Esophagus (tissue), 2 donors: Measurements from ENCODE around the gene METTL22. TPM values are rescaled to one million over a fixed set of nuclear protein-coding genes. Genes with fewer than 3 reads are reported as not detected.

Experiments used
- H3K27ac ChIP-seq, 2 donors: one replicate each; pipeline ENCODE4 v1.5.1; 2013; ENCODE audit warnings: low read depth in 2 of 2, mild to moderate bottlenecking in 2 of 2, inconsistent platforms in 1 of 2, low read length in 1 of 2, moderate library complexity in 1 of 2
- H3K27me3 ChIP-seq, 2 donors: one replicate each; pipeline ENCODE4 v1.6.1; 2013; ENCODE audit warnings: low read length in 2 of 2, control low read depth in 1 of 2, mild to moderate bottlenecking in 1 of 2; ENCODE audit not compliant: insufficient read depth in 2 of 2, control insufficient read depth in 1 of 2
- H3K36me3 ChIP-seq, 2 donors: one replicate each; pipeline ENCODE4 v1.6.1; 2013; ENCODE audit warnings: low read length in 1 of 2; ENCODE audit not compliant: control insufficient read depth in 2 of 2, insufficient read depth in 2 of 2
- H3K4me1 ChIP-seq, 2 donors: one replicate each; pipeline ENCODE4 v1.6.1; 2013; ENCODE audit warnings: low read length in 1 of 2; ENCODE audit not compliant: control insufficient read depth in 2 of 2, insufficient read depth in 2 of 2
- H3K4me3 ChIP-seq, 2 donors: one replicate each; pipeline ENCODE4 v1.5.1; 2013; ENCODE audit warnings: low read length in 2 of 2, mild to moderate bottlenecking in 2 of 2, low read depth in 1 of 2, moderate library complexity in 1 of 2
- H3K9me3 ChIP-seq, 2 donors: one replicate each; pipeline ENCODE4 v1.6.1; 2013; ENCODE audit warnings: mild to moderate bottlenecking in 2 of 2, low read depth in 1 of 2, low read length in 1 of 2, moderate library complexity in 1 of 2; ENCODE audit not compliant: control insufficient read depth in 2 of 2, insufficient read depth in 1 of 2
- WGBS, 2 donors: extraction: QIAGEN DNeasy Blood & Tissue Kit; methylation state at CpG; one replicate each; pipeline ENCODE4 v1.1.7; 2013; 5-methylcytosine and 5-hydroxymethylcytosine counted together
- polyA plus RNA-seq, 2 donors: library from polyadenylated mRNA; stranded (reverse); fragments of 200-250 nt; gene quantifications; one replicate each; pipeline ENCODE4 v1.2.3, GENCODE V29; 2013
- donor health status: healthy with polysubstance abuse.
- donor health status: Bipolar disorder and iron deficiency.

METTL22 gene
- polyA plus RNA-seq, 2 donors, result 12.3 to 16.6 TPM

DNA sequence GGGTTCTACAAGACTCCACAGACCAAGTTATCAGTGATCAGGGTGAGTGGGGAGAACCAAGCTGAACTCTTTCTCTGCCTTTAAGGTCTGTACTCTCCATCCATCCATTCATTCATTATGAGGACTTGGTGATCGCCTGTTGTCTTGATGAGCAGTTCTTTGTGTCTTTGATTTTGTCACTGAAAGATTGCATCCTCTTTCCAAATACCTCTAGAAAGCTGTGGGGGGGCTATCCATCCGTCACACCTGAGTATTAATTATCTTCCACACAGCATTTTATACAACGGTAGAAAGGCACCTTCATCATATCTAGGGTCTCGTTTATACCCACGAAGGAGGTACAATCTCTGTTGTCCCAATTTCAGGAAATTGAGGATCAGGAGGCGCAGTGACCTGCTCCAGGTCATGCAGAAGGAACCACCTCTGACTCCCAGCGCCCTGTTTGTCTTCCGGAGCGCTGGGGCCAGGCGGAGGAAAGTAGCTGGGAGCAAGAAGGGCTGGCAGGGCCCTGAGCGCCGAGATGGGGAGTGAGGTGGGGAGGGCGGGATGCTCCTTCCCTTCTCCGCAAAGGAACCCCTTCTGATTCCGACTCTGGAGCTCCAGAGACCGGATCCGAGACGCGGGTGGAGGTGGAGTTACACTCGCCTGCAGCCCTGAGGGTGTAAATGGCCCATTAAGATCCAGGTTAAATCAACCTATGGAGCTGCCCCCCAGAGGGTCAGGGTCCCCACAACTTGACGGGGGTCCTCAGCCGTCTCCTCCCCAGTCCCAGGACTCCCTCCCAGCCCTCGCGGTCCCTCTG is 52.3 kb downstream of the METTL22 start:
- Histone ChIP-seq H3K9me3 (no peaks in the 10 kb centered on the region), H3K27ac (peak overlapping the region in 1 of 2 donors; percentile 57), H3K4me3 (peak overlapping the region; percentile 58 to 65), H3K4me1 (peaks cover 0 to 14% of the 10 kb centered on the region in 2 donors), H3K27me3 (no peaks in the 10 kb centered on the region), H3K36me3 (no peaks in the 10 kb centered on the region)
- 13 to 14% methylated on average over 23 to 24 of the region's 24 CpGs for WGBS, 2 donors

DNA sequence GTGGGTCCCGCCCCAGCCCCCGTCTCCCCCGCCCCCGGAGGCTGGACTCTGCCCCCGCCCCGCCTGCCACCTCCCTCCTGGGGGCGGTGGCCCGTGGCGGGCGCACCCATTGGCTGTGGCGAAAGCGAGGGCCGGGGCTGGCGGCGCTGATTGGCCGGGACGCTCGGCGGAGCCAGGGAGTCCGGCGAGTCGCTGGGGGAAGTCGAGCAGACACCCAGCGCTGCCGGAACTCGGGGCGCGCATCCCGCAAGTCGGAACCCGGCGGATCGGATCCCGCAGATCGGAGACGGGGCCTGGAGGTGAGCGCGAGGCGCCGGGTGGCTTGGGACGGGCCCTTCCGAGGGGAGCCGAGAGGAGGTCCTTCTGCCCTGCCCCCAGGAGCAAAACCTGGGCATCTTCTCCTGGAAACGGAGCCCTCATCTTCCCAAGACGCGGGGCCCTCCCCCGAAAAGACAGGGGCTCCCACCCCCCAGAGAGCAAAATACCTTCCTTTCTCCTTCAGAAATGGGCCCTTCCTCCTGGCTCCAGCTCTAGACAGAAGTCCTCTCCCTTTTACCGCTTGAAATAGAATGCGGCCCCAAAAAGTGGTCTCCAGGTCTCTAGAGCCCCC is 53.0 kb downstream of the METTL22 start, which contains the start of gene ABAT:
TSS of gene ABAT (plus strand) at position 205 of the 610 bp plus-strand sequence. CDS start 61,123 bp downstream, outside the sequence.
- no peaks in the 10 kb centered on the region for H3K9me3 ChIP-seq
- H3K27me3 ChIP-seq, result no peaks in the 10 kb centered on the region
- H3K4me1 ChIP-seq, result peaks cover under 1 to 16% of the 10 kb centered on the region in 2 donors
- peak within 1 kb of the TSS in 1 of 2 donors; percentile 57 for H3K27ac ChIP-seq
- no peaks in the 10 kb centered on the region for H3K36me3 ChIP-seq
- peak within 1 kb of the TSS; percentile 65 to 78 for H3K4me3 ChIP-seq
- 2 to 3% methylated on average over 46 to 49 of the region's 49 CpGs for WGBS, 2 donors

DNA sequence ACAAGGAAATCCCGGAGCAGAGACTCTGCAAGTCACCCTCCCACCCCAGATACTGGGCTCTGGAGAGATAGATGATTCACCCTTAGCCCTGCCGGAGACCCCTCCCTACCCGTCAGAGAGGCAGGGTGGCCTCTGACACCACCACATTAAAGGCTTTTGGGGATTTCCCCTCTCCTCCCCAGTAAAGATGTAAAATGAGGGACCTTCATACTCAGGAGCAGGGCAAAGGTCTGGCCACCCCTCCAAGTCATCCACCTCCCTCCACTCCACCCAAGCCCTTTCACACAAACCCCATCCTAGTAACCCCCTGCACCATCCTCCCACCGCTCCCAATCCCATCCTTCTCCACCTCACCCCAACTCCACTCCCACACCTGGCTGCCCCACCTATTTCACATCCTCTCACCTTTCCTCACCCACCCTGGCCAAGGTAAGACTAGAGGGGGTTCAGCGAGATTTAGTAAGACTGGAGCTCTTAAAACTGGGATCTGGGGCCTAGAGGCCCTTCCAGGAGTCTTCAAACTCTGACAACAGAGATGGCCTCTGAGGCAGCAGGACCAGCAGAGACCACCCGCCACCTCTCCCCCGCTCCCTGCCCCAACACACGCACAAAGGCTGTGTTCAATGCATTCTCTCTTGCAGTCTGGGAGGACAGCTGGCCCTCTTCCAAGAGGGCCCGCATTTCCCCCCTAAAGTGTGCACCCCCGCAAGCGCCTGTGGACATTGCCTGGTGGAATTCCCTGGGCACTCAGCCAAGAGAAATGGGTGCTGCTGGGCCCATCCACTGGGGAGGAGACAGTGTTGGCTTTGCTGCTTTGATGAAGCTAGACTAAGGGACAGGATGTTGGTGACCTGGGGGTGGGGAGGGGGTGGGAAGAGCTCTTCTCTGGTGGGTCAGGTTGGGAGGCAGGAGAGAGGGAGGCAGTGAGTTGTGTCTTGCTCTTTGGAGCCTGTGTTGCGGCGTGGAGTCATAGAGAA is 54.0 kb downstream of the METTL22 start:
- WGBS, 2 donors, result 58 to 63% methylated on average over 13 of the region's 13 CpGs
- H3K9me3 ChIP-seq, result no peaks in the 10 kb centered on the region
- no peaks in the 10 kb centered on the region for H3K27me3 ChIP-seq
- H3K27ac ChIP-seq, result no peak overlapping the region
- peaks cover 3 to 18% of the 10 kb centered on the region in 2 donors for H3K4me1 ChIP-seq
- H3K4me3 ChIP-seq, result peak overlapping the region in 1 of 2 donors; percentile 65
- no peaks in the 10 kb centered on the region for H3K36me3 ChIP-seq

DNA sequence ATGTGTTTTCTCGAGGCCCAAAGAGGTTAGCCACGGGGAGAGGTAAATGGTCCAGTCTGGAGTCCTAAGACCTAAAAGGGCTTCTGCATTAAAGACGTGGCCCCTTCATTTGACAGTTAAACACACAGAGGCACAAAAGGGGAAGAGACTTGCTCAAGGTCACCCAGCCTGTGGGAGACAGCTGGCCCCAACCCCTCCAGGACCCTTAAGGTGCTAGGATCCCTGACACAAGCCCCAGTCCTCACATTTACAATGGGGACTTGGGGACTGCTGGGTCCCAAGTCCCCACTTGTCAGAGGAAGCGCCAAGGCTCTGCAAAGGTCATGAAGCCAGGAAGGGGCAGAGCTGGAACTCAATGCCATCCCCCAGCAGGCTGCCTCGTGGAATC is 54.7 kb downstream of the METTL22 start:
- Histone ChIP-seq H3K36me3 (no peaks in the 10 kb centered on the region), H3K27ac (no peak overlapping the region), H3K27me3 (no peaks in the 10 kb centered on the region), H3K4me1 (peaks cover 3 to 18% of the 10 kb centered on the region in 2 donors), H3K9me3 (no peaks in the 10 kb centered on the region), H3K4me3 (no peak overlapping the region)
- 71 to 81% methylated on average over 5 of the region's 5 CpGs for WGBS, 2 donors

DNA sequence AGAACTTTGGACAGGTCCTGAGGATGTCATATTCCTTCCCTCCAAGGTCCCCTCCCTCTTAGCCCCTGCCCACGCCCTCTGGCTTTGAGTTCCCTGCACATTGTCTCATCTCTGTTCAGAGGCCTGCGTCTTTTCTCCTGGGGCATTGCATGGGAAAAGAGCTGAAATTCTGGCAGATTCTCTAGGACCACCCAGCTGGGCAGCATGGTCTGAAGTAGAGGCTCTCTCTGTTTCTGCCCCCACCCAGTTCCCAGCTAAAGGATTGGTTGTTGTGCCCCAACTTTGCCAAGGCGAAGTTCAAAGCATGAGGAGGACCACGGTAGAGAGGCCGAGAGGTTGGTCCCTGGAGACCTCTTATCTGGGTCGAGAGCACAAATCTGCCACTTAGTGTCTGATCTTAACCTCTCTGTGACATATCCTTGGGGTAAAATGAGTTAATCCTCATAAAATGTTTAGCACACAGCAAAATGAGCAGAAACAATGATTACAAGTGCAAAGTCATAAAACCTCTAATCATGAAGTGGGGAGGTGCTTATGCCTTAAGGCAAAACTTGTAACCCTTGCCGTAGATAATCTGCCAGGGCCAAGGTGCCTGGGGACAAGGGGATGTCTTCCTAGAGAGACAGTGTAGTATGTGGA is 55.4 kb downstream of the METTL22 start:
- Histone ChIP-seq H3K27ac (no peak overlapping the region), H3K9me3 (no peaks in the 10 kb centered on the region), H3K4me3 (no peak overlapping the region), H3K4me1 (peaks cover 3 to 18% of the 10 kb centered on the region in 2 donors), H3K36me3 (no peaks in the 10 kb centered on the region), H3K27me3 (no peaks in the 10 kb centered on the region)
- 75 to 85% methylated on average over 7 of the region's 7 CpGs for WGBS, 2 donors

DNA sequence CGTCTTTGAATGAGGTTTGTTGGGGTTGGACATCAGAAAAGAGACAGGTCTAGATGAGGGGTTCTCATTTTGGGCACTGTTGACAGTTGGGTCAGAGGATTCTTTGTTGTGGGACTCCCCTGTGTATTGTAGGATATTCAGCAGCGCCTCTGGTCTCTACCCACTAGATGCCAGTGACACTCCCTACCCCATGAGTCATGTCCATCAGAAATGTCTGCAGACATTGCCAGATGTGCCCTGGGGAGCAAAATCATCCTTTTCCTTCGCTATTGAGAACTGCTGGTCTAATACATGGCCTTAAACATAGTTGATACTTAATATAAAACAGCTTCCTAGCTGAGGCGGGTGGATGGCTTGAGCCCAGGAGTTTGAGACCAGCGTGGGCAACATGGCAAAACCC is 56.0 kb downstream of the METTL22 start:
- Histone ChIP-seq H3K9me3 (no peaks in the 10 kb centered on the region), H3K27ac (peak overlapping the region; percentile 8 to 17), H3K27me3 (no peaks in the 10 kb centered on the region), H3K4me3 (no peak overlapping the region), H3K4me1 (peaks cover 3 to 18% of the 10 kb centered on the region in 2 donors), H3K36me3 (no peaks in the 10 kb centered on the region)
- WGBS, 2 donors, result 63 to 64% methylated on average over 5 of the region's 5 CpGs

DNA sequence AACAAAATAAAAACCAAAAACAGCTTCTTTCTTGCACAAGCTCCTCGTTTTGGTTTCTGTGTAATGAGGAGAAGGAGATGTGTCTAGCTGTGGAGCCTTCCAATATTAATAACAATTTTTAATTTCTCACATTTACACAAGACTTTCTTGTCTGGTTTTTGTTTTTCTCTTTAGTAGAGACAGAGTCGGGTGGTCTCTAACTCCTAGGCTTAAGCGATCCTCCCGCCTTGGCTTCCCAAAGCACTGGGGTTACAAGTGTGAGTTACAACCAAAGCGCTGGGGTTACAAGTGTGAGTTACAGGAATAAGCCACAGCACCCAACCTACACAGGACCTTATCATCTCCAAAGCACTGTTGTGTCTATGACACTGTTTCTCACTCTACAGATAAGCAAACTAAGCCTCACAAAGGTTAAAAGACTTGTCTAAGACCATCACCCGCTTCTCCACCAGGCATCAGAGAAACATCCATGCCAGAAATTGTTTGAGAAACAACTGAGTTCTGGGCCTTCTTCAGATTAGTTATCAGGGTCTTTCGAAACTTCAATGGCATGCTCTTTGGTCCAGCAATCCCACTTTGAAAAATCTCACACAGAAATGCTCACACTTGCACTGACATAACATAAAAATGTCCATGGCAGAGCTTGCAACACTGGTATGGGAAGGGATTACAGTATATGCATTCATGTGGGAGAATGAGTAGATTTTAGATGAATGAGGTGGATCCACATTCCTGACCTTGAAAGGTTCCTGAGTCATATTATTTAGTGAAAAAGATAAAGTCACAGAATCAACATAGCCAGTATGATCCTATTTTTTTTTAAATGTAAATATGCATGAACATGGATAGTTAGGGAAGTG is 56.8 kb downstream of the METTL22 start:
- no peaks in the 10 kb centered on the region for H3K36me3 ChIP-seq
- H3K4me1 ChIP-seq, result peaks cover 3 to 18% of the 10 kb centered on the region in 2 donors
- H3K4me3 ChIP-seq, result no peak overlapping the region
- WGBS, 2 donors, result 87 to 91% methylated on average over 7 of the region's 7 CpGs
- no peaks in the 10 kb centered on the region for H3K27me3 ChIP-seq
- H3K9me3 ChIP-seq, result no peaks in the 10 kb centered on the region
- H3K27ac ChIP-seq, result peak overlapping the region; percentile 45 to 68

DNA sequence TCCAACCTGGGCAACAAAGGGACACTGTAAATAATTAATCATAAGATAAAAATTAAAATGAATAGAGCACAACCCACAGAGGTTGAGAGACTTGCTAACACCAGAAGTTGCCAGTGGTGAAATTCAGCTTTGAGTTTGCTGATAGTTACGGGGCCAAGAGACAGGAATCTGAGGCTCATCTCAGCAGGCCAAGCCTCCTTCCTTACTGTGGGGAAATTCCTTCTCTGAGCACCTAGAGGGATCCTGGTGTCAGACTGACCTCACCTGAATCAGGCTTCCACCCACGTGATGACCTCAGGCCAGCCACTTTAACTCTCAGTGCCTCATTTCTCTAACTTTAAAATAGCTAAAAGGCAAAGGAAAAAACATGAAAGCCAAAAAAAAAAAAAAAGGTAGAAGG is 57.7 kb downstream of the METTL22 start:
- Histone ChIP-seq H3K27ac (peak overlapping the region; percentile 43 to 71), H3K4me1 (peaks cover 3 to 18% of the 10 kb centered on the region in 2 donors), H3K4me3 (no peak overlapping the region), H3K36me3 (no peaks in the 10 kb centered on the region), H3K27me3 (no peaks in the 10 kb centered on the region), H3K9me3 (no peaks in the 10 kb centered on the region)
- 62 to 72% methylated on average over 2 of the region's 2 CpGs for WGBS, 2 donors
